Activated CD8-positive, alpha-beta T cell treated with anti-CD3 and anti-CD28 coated beads for 36 hours (primary cell): ENCODE results near the gene AJM1. TPM values are rescaled to one million over a fixed set of nuclear protein-coding genes. Genes with fewer than 3 reads are reported as not detected.

Experiments
- ATAC-seq: fragments of 200-7000 bp; cut with Tn5 transposase; one replicate; pipeline ENCODE4 v1.10.0; 2021; ENCODE audit warnings: mild to moderate bottlenecking, moderate library complexity
- CTCF ChIA-PET: fragments of 350-600 bp; sonication (Branson Sonifier 250); formaldehyde crosslinking; loops from one replicate; lab custom pipeline; 2021; ENCODE audit warnings: antibody characterized with exemption; lab: Charles Lee
- POLR2A ChIA-PET: fragments of 350-600 bp; sonication (Branson Sonifier 250); formaldehyde crosslinking; loops from one replicate; lab custom pipeline; 2021; ENCODE audit warnings: antibody characterized with exemption; lab: Charles Lee
- DNase-seq: peaks from one replicate; pipeline ENCODE4 v3.0.0-alpha.2; 2020
- H3K27ac Mint-ChIP-seq: one replicate; pipeline ENCODE4 v1.8.0; 2021; ENCODE audit warnings: mild to moderate bottlenecking, mixed read lengths
- H3K27me3 Mint-ChIP-seq: one replicate; pipeline ENCODE4 v1.8.0; 2021; ENCODE audit warnings: mixed read lengths
- H3K36me3 Mint-ChIP-seq: one replicate; pipeline ENCODE4 v1.8.0; 2021; ENCODE audit warnings: low read depth, mixed read lengths
- H3K4me1 Mint-ChIP-seq: one replicate; pipeline ENCODE4 v1.8.0; 2021; ENCODE audit warnings: low read depth, mixed read lengths
- H3K4me3 Mint-ChIP-seq: one replicate; pipeline ENCODE4 v1.8.0; 2021; ENCODE audit warnings: mild to moderate bottlenecking, moderate library complexity, mixed read lengths
- H3K9me3 Mint-ChIP-seq: one replicate; pipeline ENCODE4 v1.8.0; 2021; ENCODE audit warnings: mixed read lengths
- intact Hi-C: fragments of 100-400 bp; cut with micrococcal nuclease; formaldehyde crosslinking; loops from one replicate; pipeline ENCODE4 v1.10.0; 2022
- total RNA-seq, 2 experiments: library from RNA; stranded (reverse); gene quantifications; one replicate each; pipeline ENCODE4 v1.2.3, GENCODE V29; 2021
- TF ChIP-seq, protein P1 (sequence below): fragments of 200-600 bp; IDR thresholded peaks from one replicate; pipeline ENCODE4 v1.8.0; 2022; ENCODE audit warnings: antibody characterized with exemption, mild to moderate bottlenecking

Gene AJM1
- total RNA-seq, 2 experiments from 2014 or later = 5.8 to 6.4 TPM

DNA sequence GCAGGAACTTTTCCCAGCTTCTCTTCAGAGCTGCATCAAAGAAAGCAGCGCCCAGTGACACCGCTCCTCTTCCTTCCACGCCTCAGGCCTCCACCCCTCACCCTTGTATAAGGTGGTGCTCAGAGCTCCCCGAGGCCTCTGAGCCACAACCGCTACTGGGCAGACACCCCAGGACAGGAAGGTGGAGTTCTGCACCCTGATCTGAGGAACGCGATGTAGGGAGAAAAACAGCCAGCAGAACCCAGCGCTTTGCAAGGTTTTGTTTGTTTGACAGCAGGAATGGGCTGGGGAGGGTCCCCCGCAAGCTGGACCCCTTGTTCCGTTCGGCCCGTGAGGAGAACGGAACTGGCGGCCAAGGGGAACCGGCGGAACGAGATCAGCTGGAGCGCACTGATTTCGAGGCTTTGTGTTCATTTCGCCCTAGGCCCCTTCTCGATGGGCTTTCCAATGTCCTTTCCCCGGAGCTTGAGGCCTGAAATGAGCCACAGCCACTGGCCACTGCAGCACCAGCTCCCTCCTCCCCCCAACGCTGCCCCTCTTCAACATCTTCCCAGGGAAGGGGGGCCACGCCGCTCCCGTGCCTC is 19.7 kb downstream of the AJM1 start:
- DNase-seq = no peak
- POLR2A ChIA-PET = interaction anchor here (0.6 to 2.8 kb wide), 7 partner anchors 8 to 129 kb away, joined by 3 to 8 read pairs (median 3); no protein-coding TSS in a partner anchor
- ATAC-seq = no peak
- H3K4me3 Mint-ChIP-seq = no peak overlapping the region
- TF ChIP-seq, protein P1, sequence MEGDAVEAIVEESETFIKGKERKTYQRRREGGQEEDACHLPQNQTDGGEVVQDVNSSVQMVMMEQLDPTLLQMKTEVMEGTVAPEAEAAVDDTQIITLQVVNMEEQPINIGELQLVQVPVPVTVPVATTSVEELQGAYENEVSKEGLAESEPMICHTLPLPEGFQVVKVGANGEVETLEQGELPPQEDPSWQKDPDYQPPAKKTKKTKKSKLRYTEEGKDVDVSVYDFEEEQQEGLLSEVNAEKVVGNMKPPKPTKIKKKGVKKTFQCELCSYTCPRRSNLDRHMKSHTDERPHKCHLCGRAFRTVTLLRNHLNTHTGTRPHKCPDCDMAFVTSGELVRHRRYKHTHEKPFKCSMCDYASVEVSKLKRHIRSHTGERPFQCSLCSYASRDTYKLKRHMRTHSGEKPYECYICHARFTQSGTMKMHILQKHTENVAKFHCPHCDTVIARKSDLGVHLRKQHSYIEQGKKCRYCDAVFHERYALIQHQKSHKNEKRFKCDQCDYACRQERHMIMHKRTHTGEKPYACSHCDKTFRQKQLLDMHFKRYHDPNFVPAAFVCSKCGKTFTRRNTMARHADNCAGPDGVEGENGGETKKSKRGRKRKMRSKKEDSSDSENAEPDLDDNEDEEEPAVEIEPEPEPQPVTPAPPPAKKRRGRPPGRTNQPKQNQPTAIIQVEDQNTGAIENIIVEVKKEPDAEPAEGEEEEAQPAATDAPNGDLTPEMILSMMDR = no peak
- intact Hi-C loops = no loop called here
- H3K9me3 Mint-ChIP-seq = no peaks in the 10 kb centered on the region
- H3K27ac Mint-ChIP-seq = no peak overlapping the region
- peaks cover 12% of the 10 kb centered on the region for H3K36me3 Mint-ChIP-seq
- H3K27me3 Mint-ChIP-seq = no peaks in the 10 kb centered on the region
- peaks cover 10% of the 10 kb centered on the region for H3K4me1 Mint-ChIP-seq
- CTCF ChIA-PET = interaction anchor here (0.9 to 1.2 kb wide), 2 partner anchors 10 to 168 kb away, joined by 3 read pairs; no protein-coding TSS in a partner anchor

DNA sequence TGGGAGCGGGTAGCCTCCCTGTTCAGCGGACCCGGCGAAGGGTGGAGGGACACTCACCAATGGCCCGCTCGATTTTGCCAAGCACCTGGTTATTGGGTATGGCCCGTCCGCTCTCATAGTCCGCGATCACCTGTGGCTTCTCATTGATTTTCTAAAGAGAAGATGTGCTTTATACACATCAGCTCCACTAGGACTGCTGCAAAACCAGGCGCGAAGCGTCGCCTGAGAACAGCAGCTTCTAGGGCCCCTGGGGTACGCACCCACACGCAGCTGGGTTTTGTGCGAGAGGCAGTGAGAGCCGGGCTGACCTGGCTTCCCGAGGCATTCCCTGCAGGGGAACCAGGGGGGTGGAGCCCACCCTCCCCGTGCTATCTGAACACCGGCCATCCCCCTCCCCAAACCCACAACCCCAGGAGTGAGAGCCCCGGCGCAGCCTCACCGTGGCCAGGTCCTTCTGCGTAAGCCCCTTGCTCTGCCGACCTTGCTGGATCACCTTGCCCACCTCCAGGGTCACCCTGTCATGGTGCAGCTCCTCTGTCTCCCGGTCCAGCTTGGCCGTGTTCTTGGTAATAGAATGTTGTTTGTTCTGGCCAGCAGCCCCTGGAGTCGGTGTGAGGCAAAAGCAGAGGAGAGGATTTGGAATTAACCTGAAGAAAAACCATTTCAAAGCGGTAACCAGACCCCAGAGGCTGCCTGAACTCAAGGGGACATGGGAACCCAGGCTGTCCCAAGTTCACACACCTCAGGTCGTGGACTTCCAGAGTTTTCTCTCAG is 20.8 kb downstream of the AJM1 start:
- Mint-ChIP-seq H3K36me3 (peaks cover 15% of the 10 kb centered on the region), H3K27ac (no peak overlapping the region), H3K27me3 (no peaks in the 10 kb centered on the region), H3K4me1 (peaks cover 10% of the 10 kb centered on the region), H3K9me3 (no peaks in the 10 kb centered on the region), H3K4me3 (no peak overlapping the region)
- intact Hi-C loops = no loop called here
- DNase-seq (no peak), ATAC-seq (no peak)
- ChIA-PET CTCF (interaction anchor here (0.9 to 1.4 kb wide), 4 partner anchors 9 to 167 kb away, joined by 3 to 5 read pairs (median 3); partner anchors contain the start of gene AJM1), POLR2A (interaction anchor here (0.6 to 2.8 kb wide), 4 partner anchors 13 to 19 kb away, joined by 3 to 8 read pairs (median 6); no protein-coding TSS in a partner anchor)
- TF ChIP-seq, protein P1 = no peak

DNA sequence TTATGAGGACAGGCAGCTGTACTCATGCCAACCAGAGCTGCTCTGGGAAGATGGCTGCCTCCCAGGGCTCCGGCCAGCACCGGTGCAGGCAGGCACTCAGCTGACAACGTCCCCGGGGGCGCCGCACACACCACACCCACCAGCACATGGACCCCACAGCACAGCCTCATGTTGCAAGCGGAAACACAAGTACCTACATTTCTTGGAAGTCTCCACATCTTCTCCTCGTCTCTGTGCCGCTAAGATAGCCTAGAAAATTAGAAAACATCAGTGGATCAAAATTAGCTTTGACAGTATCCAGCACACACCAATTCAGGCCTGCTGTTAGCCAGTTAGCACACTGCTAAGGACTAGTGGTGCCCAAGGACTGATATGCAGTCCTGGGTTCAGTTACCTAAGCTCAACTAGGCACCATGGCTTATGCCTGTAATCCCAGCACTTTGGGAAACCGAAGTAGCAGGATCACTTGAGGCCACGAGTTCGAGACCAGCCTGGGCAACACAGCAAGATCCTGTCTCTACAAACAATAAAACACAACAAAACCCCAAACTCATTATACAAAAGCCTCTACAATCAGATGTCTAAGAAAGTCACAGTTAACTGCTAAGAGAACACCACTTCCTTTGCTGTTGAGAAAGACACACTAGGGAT is 21.5 kb downstream of the AJM1 start:
- Mint-ChIP-seq H3K4me1 (peaks cover 10% of the 10 kb centered on the region), H3K4me3 (no peak overlapping the region), H3K27ac (no peak overlapping the region), H3K9me3 (no peaks in the 10 kb centered on the region), H3K36me3 (peaks cover 15% of the 10 kb centered on the region), H3K27me3 (no peaks in the 10 kb centered on the region)
- CTCF ChIA-PET = interaction anchor here (1.2 to 1.4 kb wide), 2 partner anchors 18 to 21 kb away, joined by 3 to 5 read pairs; partner anchors contain the start of gene AJM1
- no peak for ATAC-seq
- intact Hi-C loops = no loop called here
- TF ChIP-seq, protein P1 = no peak
- no peak for DNase-seq
- POLR2A ChIA-PET = interaction anchor here (1.3 kb wide), 1 partner anchor 14 kb away, joined by 4 read pairs; no protein-coding TSS in a partner anchor

DNA sequence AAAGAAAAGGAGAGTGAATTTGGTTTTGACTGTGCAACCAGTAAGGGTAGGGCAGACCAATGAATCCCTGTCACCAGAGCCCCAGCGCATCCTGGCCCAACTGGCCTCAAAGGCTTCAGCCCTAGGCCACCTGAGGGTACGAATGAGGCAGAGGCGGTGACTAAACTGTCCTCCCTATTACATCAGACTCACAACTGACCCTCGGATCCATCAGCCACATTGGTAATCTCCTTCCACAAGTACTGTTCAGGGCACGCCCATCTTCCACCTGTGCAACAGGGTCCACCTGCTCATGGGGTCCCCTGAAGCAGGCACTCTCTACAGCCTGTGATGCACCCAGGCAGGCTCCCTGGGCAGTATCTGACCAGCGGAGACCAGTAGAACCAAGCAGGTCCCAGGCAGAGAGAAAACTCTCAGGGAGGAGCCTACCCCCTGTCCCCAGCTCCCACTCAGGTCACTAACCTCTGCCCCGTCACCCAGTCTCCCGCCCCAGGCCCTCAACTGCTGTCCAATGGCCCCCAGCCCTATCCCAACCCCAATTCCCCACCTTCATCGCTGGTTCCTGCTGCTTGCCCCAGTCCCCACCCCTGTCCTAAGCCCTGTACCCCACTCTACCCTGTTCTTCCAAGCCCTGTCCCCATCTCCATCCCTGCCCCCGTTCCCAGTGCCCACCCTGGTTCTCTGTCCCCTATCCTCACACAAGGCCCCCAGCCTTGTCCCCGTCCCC is 22.9 kb downstream of the AJM1 start:
- Mint-ChIP-seq H3K36me3 (peaks cover 15% of the 10 kb centered on the region), H3K27me3 (no peaks in the 10 kb centered on the region), H3K27ac (peak overlapping the region; percentile 73), H3K4me1 (peaks cover 10% of the 10 kb centered on the region), H3K4me3 (peak overlapping the region; percentile 77), H3K9me3 (no peaks in the 10 kb centered on the region)
- intact Hi-C loops = no loop called here
- ChIA-PET POLR2A (interaction anchor here (0.7 to 1.0 kb wide), 2 partner anchors 9 to 20 kb away, joined by 3 read pairs; no protein-coding TSS in a partner anchor), CTCF (no interaction called here)
- DNase-seq = no peak
- no peak for ATAC-seq
- TF ChIP-seq, protein P1 = no peak
